Transverse colon (tissue), 3 donors: ENCODE data around the gene SNED1.

Experiments
- CTCF ChIP-seq, 5 experiments: fragments of 200-600 bp in 3 of 5; fragments of 450-650 bp in 2 of 5; sonication (generic) in 3 of 5; IDR thresholded peaks; 1 replicate in 2 of 5; 2 replicates in 3 of 5; pipeline ENCODE4 v1.5.1; 2016 to 2017; ENCODE audit warnings: antibody characterized with exemption in 5 of 5, inconsistent platforms in 3 of 5, mild to moderate bottlenecking in 2 of 5, moderate library complexity in 1 of 5
- EP300 ChIP-seq: sonication (generic); formaldehyde crosslinking; IDR thresholded peaks from one replicate; pipeline ENCODE4 v1.6.1; 2017; ENCODE audit warnings: antibody characterized with exemption, low read depth

GRCh38 chr2:241084856-241085444 is 86.5 kb downstream of the SNED1 start:
- no peak for TF ChIP-seq CTCF (IDR thresholded peaks at IDR 0.05)
- no peak for TF ChIP-seq EP300
